Cardiac fibroblast (primary cell): Measurements from ENCODE around the gene PSMG4.

Experiments
- DNase-seq, 2 donors: peaks; one replicate each; pipeline versions ENCODE4 v3.0.0 to v3.0.0-alpha.2; 2010; ENCODE audit warnings: low read depth in 2 of 2
- H3K4me3 ChIP-seq, 2 donors: replicated peaks in 1 of 2; 1 replicate in 1 of 2; 2 replicates in 1 of 2; pipeline ENCODE4 v1.5.1; 2011; ENCODE audit warnings: low read depth in 2 of 2, low read length in 2 of 2, mild to moderate bottlenecking in 2 of 2, moderate library complexity in 1 of 2
- CTCF ChIP-seq: IDR thresholded peaks from one replicate; pipeline ENCODE4 v1.5.1; 2011; ENCODE audit warnings: low read depth, mild to moderate bottlenecking, low read length, inconsistent platforms

PSMG4 gene

GRCh38 chr6:3266170-3266569 is 7.4 kb downstream of the PSMG4 start:
- no peak for TF ChIP-seq CTCF

GRCh38 chr6:3267162-3267561 is 8.4 kb downstream of the PSMG4 start:
- no peak for TF ChIP-seq CTCF
- H3K4me3 ChIP-seq: no peak overlapping the region
- no peak for DNase-seq

More at GRCh38 chr6:3266170-3266569, 7.4 kb downstream of the PSMG4 start:
- DNase-seq: no peak
- H3K4me3 ChIP-seq: no peak overlapping the region

GRCh38 chr6:3268680-3269079 is 9.9 kb downstream of the PSMG4 start:
- no peak for TF ChIP-seq CTCF
- DNase-seq: no peak
- no peak overlapping the region for H3K4me3 ChIP-seq

GRCh38 chr6:3269281-3269975 is 10.7 kb downstream of the PSMG4 start:
- TF ChIP-seq CTCF: no peak
- no peak for DNase-seq
- H3K4me3 ChIP-seq: no peak overlapping the region

- no peak overlapping the region for H3K4me3 ChIP-seq
- no peak for DNase-seq
- no peak for TF ChIP-seq CTCF
Measured at GRCh38 chr6:3270258-3270657, 11.5 kb downstream of the PSMG4 start.

- no peak for TF ChIP-seq CTCF
- no peak overlapping the region for H3K4me3 ChIP-seq
- no peak for DNase-seq
Measured at GRCh38 chr6:3271756-3272155, 13.0 kb downstream of the PSMG4 start.
